GM19351 (cell line): ENCODE measurements around the gene GPD1.

Experiments
- ATAC-seq: cut with Tn5 transposase; IDR thresholded peaks from one replicate; pipeline ENCODE4 v1.9.1; 2021; ENCODE audit warnings: mild to moderate bottlenecking, moderate library complexity; ENCODE audit not compliant: unreplicated experiment

GPD1 gene

DNA sequence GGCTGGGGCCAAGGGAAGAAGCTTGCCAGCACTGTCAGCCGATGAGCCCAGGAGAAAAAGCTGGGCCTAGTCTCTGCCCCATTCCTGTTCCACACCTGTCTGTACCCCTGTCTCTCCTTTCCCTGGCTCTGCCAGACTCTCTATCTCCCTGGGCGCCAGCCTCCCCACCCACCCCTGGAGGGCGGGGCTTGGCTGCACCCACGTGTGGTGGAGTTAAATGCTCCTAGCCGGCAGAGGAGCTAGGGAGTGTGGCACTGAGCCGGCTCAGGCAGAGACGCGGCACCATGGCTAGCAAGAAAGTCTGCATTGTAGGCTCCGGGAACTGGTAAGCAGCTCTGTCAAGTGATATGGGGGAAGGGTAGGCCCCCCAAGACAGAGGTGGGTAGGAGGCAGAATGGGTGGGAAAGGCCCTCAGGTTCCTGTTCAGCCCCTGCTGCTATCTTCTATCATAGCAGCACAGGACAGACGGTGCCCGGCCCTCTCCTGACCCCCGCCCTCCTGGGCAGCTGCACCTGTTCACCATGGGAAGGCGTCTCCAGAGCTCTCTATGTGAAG lies at the start of gene GPD1:
TSS of gene GPD1 (plus strand) at position 242 of the 555 bp plus-strand sequence. CDS start at position 285, 43 bp downstream.
- no peak for ATAC-seq

DNA sequence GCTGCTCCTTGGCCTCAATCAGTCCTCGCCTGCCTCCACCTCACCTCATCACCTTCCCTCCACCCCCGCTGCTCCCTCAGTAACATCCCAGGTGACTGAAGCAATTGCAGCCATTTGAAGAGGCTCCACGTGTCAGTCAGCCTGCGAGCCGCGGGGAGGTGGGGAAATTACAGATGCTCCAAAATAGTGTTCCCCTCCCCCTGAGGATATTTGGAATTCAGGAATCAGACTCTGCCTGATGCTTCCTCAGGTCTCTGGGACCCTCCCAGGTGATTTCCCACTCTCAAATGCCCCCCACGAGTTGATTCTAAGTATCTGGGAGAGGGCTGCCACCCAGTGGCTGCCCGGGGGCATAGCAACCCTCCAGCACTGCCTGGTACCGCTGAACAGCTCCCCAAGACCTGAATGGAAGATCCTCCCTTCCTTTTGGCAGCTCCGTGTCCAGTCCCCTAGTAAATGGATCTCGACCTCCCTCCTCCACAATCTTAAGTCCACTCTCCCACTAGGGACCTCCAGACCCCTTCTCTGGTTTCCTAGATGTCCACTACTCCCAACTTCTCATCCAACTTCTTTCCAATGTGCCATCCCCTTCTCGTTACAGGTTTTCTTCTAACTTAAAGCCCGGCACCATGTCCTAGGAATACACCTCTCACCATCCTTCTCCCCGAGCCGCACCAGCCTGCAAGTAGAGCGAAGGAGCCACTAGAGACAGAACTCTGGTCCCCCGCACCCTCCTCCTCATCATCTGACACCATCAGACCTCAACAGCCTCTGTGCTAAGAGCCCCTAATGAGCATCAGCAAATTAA lies 47.8 kb upstream of the GPD1 start:
- ATAC-seq = peak; percentile 56

DNA sequence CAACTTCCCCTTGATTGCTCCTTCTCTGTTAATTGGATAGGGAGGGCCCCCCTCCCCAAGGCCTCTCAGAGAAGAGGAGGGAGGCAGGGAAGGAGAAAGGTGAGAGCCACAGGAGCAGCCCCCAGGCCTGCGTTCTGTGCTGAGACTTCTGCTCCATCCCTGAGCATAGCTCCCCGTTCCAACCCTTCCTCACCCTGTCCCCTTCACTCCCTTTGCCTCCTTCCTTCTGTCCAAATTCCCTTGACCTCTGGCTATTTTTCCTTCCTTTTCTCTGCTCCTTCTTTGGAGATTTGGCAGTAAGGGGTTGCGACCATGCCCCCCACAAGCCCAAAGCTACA lies 47.2 kb upstream of the GPD1 start:
- ATAC-seq = no peak

DNA sequence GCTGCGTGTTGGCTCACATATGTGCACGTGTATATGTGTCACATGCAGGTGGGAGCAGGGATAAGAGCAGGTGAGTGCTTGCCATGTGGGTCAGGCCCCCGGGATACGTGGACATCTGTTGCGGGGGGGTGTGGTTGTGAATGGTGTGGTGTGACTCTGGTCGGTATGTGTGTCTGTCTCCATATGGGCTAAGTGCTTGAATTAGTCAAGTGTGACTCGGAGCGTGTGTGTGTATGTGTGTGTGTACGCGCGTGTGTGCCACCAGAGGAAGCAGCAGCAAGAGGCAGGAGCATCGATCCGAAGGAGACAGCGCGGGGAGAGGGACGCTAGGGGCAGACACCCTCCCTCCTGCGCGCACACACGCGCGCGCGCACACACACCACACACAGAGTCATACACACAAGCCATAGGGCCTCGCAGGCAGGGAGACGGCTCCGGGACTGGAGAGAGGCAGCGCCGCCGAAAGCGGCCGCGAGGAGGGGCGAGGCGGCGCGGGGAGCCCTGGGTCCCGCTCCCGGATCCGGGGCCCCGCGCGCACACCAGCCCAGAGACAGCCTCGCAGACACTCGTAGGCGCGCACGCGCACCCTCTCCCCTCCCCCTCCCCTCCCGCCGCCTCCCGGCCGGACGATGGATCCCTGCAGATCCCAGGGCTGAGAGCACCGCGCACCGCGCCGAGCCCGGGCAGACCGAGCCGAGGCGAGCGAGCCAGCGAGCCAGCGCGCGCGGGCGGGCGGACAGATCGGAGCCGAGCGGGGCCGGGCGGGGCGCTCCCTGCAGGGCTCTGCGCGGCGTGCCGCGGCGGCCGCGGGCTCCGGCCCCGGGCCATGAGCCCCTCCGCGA lies 46.6 kb upstream of the GPD1 start, which contains the start of gene ASIC1:
TSS of gene ASIC1 (plus strand) at position 597 of the 842 bp plus-strand sequence. CDS start 1,171 bp downstream, outside the sequence.
- no peak for ATAC-seq

DNA sequence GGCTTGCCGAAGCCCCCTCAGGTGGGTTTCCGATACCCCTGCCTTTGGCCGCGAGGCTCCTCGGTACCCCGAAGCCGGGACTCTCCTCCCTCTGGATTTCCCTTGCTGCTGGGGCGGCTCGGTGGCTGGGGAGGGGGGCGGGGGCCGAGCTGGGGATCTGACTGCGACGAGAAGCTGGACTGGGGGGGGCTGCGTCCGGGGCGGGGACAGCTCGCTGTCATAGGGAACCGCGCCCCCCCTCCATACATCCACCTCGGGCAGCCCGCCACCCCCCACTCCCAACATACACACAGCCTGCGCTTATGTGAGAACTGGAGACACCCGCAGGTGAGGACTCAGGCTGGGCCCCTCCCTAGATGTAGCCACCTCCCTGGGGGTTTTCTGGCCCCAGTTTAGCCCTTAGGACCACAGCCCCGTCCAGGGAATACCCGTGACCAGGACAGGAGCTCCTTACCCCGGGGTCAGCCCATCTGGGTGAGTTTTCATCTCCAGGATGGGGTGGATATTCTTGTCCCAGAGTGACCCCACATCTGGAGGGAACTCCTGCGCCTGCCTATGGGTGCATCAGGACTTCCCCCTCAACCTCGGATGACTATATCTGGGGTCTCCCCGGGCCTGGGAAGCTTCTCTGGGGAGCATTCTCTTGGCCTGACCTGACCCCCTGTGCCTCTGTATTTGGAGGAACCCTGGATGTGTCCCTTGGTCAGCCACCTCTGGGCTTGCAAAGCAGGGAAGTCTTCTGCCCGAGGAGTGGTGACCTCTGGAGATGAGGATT lies 45.7 kb upstream of the GPD1 start:
- no peak for ATAC-seq

DNA sequence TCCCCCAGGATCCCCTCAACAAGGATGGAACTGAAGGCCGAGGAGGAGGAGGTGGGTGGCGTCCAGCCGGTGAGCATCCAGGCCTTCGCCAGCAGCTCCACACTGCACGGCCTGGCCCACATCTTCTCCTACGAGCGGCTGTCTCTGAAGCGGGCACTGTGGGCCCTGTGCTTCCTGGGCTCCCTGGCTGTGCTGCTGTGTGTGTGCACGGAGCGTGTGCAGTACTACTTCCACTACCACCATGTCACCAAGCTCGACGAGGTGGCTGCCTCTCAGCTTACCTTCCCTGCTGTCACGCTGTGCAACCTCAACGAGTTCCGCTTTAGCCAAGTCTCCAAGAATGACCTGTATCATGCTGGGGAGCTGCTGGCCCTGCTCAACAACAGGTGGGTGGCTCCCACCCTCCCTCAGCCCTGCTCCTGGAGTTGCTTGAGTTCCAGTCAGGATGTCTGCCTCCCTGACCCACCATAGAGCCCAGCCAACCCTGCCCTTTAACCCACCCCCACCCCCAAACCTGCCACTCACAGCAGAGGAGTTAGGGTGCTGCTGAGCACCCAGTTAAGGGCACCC lies 45.0 kb upstream of the GPD1 start:
- ATAC-seq = no peak

DNA sequence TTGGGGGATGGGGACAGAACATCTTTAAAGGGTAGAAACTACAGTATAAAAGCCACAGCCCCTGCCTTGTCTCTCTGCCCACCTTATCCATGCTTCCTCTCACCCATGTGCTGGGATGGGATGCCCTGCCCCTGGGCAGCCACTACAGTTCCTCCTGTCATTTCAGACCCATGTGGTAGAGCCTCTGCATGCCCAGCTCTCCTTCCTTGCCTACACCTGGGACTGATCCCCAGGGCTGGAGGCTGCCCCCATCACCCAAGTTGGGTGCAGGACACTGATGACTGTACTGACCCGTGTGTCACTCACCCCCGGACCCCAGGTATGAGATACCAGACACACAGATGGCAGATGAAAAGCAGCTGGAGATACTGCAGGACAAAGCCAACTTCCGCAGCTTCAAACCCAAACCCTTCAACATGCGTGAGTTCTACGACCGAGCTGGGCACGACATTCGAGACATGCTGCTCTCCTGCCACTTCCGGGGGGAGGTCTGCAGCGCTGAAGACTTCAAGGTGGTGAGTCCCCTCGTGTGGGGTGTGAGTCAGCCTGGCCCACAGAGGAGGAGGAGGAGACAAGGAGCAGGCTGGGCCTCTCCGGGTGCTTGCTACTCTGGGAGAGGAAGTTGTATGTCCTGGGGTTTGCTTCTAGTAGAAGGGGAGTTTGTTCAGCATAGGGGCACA lies 44.2 kb upstream of the GPD1 start:
- ATAC-seq = no peak

DNA sequence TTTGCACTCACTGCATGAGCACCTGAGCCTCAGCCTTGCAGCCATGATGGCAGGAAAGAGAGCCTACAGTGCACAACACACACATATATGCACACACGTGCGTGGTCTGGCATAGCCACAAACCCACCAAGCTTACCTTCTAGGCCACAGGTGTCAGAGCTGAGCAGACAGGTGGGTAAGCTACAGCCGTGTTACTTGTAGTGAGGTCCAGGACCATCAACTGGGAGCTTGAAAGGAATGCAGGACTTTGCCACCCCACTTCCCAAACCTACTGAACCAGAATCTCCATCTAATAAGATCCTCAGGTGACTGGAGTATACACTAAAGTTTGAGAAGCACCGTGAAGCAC lies 43.7 kb upstream of the GPD1 start:
- ATAC-seq = no peak

DNA sequence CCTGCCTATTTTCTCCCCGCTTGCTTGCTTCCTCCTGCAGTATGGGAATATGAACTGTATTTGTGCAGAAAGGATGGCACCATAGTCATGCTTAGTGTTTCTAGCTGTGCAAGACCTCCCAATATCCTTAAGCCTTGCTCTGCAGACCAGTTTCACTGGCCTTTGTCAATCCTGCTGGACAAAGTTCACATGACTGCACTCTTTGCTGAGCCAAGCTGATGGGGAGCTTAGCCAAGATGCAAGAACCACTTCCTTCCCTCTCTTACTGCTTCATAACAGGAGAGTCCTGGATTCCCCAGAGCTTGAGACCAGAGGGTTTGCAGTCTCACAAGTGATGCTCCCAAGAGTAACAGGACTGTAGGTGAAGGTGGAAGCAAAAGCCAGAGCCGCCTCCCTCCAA lies 42.6 kb upstream of the GPD1 start:
- ATAC-seq = no peak

DNA sequence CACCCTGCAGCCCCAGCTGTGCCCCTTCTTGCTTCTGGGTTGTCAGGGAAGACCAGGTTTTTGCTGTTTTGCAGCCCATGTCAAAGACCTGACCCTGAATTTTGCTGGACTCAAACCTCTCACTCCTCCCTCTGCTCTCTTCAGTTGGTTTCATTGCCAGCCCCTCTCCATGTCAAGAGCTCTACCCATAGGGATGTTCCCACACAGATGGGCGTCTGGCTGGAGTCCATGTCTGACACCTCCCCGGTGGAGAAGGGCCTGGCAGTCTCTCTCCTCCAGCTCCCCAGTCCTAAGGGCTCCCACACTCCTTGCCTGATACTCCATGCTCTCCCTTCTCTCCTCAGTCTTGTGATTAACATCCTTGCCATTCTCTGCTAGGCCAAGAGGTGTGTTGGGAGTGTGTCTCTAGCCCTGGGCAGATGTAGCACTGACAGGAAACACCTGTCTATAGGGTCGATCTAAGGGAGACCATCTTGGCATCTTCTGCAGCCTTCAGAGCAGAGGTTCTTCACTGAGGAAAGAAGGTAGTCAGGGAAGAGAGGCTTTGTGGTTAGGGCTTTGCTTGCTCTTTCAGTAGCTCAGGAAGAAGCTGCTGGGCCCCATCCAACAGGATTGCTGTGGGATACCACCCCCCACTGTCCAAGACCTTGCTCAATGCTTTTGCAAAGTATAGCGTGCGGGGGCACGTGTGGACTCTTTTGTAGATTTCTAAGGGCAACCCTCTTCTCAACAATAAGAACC lies 41.7 kb upstream of the GPD1 start:
- ATAC-seq = no peak

DNA sequence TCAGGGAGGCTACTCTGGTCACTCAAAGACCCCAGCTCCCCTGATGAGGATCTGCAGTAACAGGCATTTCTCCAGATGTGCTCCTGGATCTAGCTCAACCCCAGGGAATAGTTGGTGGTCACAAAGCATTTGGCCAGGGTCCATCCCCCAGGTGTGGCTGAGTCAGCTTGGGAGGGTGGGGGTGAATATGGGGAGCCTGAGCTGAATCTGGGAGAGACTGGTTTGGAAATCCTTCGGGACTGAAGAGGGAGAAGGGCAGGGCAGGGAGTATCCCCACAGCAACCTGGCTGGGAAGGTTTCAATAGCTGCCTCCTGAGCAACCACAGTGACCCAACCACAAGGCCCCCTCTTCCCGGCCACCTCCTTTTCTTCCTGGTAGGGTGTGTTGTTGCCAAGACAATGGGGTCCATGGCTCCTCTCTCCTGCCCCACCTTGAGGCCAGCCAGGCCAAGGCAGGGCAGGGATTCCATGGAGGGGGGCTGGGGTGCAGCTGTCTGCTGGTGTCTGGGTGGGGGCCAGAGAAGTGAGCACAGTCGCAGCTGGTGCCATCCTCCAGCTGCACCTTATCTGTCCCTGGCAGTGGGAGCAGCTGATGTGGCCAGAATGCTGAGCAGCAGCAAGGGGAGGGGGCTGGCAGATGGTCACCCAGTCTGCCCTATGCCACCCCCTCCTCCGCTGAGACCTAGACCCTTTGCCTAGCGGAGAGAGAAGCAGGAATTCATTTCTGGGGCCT lies 40.9 kb upstream of the GPD1 start:
- ATAC-seq = no peak

DNA sequence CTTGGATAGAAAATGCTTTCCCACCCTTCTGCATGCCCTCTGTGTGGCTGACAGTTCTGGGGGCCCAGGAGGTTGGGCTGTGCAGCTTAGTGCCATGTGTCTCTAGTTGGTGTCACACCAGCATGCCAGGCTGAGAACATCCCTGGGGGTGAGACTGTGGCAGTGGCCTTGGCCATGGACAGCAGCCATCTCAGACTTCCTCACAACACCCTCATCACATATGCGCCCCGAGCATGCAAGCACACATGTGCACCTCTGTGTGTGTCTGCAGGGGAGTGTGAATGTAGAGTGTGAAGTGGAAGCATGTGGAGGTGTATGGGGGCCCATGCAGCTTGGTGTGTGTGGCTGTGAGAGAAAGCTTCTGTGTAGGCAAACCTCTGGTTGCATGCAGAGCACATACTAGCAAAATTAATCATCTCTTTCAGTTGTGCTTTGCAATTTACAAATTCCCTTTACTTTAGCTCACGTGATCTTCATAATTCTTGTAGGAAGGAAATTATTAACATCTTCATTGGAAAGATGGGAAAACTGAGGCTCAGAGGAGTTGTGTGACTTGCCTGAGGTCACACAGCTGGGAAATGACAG lies 38.0 kb upstream of the GPD1 start:
- ATAC-seq = no peak

DNA sequence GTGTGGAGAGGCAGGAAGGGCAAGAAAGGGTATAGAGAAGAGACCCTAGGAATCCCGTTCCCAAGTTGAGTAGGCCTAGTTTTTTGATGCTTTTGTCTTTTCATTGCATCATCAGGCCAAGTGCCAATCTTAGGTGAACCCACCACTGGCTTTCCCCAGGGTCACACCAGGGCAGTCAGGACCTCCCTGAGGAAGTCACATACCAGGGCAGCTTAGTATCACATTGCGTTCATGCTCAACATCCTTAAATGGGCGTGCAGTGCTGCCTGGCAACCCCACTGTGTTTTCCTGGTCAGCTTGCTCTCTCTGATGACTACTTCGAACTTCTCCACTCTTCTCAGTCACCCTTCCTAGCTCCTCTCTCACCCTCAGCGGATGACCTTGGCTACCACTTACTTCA lies 37.4 kb upstream of the GPD1 start:
- no peak for ATAC-seq

DNA sequence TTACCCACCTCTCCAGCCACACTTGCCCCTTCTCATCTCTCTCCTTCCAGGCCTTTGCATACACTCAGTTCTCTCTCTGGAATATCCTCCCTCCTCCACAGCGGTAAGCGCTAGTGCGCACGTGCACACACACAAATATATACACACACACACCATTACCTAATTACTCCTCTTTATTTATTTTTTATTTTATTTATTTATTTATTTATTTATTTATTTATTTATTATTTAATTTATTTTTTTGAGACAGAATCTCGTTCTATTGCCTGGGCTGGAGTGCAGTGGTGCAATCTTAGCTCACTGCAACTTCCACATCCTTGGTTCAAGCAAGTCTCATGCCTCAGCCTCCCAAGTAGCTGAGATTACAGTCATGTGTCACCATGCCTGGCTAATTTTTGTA lies 34.7 kb upstream of the GPD1 start:
- no peak for ATAC-seq

DNA sequence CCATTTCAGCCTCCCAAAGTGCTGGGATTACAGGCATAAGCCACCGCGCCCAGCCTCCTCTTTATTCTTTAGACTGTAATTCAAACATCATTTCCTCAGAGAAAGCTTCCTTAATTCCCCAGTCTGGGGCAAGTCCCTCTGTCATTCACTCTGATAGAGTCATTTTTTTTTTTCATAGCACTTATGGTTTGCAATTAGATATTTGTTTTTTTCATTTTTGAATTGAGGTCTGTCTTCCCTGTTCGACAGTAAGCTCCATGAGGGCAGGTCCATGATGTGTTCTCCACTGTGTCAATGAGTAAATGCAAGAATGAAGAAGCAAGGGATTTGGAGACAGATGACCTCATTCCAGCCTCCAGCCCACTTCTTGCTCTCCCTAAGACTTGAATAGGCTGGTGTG lies 34.3 kb upstream of the GPD1 start:
- ATAC-seq = no peak

DNA sequence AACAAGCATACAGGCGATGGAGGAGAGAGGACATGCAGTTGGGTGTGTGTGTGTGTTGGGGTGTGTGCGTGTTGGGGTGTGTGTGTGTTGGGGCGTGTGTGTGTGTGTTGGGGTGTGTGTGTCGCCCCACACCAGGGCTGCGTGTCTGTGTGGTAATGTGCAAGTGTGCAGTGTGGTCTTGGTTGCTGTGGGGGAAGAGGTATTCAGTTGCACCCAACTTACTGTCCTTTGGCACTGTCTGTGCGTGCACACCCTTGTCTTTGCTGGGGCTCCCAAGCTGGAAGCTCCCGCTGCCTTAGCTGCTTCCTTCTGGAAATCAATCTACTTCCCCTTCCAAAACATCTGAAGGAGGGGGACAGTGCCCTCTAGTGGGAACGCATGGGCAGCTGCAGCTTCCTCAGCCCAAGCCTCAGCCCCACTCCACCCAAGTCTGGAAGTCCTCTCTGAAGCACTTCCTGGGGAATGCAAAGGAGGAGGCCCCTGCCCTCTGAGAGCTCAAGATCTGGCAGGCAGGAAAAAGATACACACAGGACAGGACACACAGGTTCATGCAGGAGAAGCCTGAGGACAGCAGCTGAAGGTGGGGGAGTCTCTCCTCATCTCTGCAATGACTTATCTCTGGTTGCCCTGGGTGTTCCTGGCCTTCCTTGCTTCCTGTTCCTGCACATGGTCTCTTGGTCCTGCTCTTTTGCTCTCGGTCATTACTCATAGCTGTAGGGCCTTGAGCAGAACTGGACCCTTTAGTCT lies 33.3 kb upstream of the GPD1 start:
- ATAC-seq = no peak

DNA sequence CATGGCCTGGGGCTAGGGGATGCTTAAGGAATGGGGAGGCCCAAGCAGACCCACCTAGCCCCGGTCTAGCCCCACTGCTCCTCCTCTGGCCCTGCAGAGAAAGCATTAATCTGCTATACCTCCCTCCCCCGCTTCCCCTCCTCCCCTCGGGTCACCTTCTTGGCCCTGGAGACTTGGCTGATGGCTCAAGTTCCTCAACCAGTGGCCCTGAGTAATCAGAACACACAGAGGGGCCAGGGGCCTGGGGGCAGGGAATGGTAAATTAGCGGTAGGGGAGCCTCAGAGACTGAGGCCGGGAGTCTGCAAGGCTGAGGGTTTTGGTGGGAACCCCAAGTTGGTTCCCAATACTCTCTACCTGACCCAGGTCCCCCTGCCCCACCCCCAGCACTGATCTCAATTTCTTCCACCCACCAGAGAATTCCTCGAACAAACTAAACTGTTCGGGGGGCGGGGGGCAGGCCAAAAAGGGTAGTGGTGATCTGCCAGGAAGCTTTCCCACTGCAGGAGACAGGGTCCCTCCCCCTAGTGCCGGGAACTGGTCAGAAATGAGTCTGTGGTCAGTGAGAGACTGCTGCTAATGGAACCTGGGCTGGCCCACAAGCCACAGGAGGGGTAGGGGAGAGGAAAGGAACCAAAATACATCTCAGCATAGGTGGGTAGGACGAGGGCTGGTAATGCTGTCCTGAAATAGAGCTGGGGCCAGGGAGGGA lies 31.5 kb upstream of the GPD1 start:
- ATAC-seq = no peak
